Vagina (tissue), 2 donors: Measurements from ENCODE around the gene DAPK2.

Experiments used
- POLR2A ChIP-seq, 2 donors: fragments of 450-650 bp; IDR thresholded peaks; one replicate each; pipeline ENCODE4 v1.6.1; 2017; ENCODE audit warnings: antibody characterized with exemption in 2 of 2, mild to moderate bottlenecking in 2 of 2, moderate library complexity in 2 of 2
- POLR2AphosphoS5 ChIP-seq, 2 donors: sonication (generic); formaldehyde crosslinking; IDR thresholded peaks; one replicate each; pipeline ENCODE4 v1.9.0; 2017; ENCODE audit warnings: antibody characterized with exemption in 2 of 2, mild to moderate bottlenecking in 2 of 2, low read depth in 1 of 2; ENCODE audit not compliant: insufficient read depth in 1 of 2
- TF ChIP-seq, protein P1 (sequence below), 3 experiments: fragments of 450-650 bp in 2 of 3; fragments of 200-600 bp in 1 of 3; sonication (generic) in 1 of 3; IDR thresholded peaks; one replicate each; pipeline ENCODE4 v1.5.1; 2017 to 2019; ENCODE audit warnings: antibody characterized with exemption in 3 of 3, mild to moderate bottlenecking in 2 of 3, moderate library complexity in 2 of 3

DNA sequence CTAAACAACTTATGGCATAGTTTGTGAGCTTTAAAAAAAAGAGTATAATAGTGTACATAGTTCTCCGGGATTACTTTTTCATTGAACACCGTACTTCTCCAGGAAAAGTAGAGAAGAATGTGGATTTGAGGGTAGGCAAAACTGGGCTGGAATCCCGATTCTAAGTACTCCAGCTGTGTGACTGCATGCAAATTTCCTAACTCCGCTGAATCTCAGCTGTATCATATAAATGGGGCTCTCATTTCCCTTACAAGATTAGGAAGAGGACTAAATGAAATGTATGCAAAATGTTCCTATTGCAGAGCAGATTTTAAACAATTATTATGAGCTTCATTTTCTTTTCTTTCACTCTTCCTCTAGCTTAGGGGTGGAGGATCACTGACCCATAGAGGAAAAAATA lies 142.2 kb downstream of the DAPK2 start:
- TF ChIP-seq, protein P1, sequence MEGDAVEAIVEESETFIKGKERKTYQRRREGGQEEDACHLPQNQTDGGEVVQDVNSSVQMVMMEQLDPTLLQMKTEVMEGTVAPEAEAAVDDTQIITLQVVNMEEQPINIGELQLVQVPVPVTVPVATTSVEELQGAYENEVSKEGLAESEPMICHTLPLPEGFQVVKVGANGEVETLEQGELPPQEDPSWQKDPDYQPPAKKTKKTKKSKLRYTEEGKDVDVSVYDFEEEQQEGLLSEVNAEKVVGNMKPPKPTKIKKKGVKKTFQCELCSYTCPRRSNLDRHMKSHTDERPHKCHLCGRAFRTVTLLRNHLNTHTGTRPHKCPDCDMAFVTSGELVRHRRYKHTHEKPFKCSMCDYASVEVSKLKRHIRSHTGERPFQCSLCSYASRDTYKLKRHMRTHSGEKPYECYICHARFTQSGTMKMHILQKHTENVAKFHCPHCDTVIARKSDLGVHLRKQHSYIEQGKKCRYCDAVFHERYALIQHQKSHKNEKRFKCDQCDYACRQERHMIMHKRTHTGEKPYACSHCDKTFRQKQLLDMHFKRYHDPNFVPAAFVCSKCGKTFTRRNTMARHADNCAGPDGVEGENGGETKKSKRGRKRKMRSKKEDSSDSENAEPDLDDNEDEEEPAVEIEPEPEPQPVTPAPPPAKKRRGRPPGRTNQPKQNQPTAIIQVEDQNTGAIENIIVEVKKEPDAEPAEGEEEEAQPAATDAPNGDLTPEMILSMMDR (IDR thresholded peaks at IDR 0.05), result no peak
- TF ChIP-seq POLR2A (IDR thresholded peaks at IDR 0.05), result no peak
- no peak for TF ChIP-seq POLR2AphosphoS5 (IDR thresholded peaks at IDR 0.05; ENCODE audit: insufficient read depth in 1 of 2, low read depth in 1 of 2)
